Measurements from ENCODE around the gene GLO1. TPM values are rescaled to one million over a fixed set of nuclear protein-coding genes. Genes with fewer than 3 reads are reported as not detected.

The GLO1 gene
- total and polyA plus RNA-seq, 2 donors (not counting 3 experiments of a cell fraction or from before 2014, with no cell fraction given), result 70.3 to 120 TPM

- TF ChIP-seq EZH2 (IDR thresholded peaks at IDR 0.05; ENCODE audit: borderline replicate concordance, low read depth, low read length, severe bottlenecking) (no peak), MYC (IDR thresholded peaks at IDR 0.05; ENCODE audit: low read depth, low read length) (no peak), POLR2A (IDR thresholded peaks at IDR 0.05; ENCODE audit: low read depth, low read length) (no peak), FOS (IDR thresholded peaks at IDR 0.05; ENCODE audit: borderline replicate concordance, insufficient read depth, low read length) (no peak), GATA2 (IDR thresholded peaks at IDR 0.05; ENCODE audit: insufficient read depth, insufficient read length, low read depth, low read length) (no peak), JUN (IDR thresholded peaks at IDR 0.05; ENCODE audit: borderline replicate concordance, insufficient read depth, insufficient read length, low read depth) (no peak), CTCF (IDR thresholded peaks at IDR 0.05; ENCODE audit: extremely low read depth in 1 of 2, insufficient read depth in 1 of 2, low read depth in 1 of 2, low read length in 2 of 2) (no peak), POLR2AphosphoS5 (IDR thresholded peaks at IDR 0.05; ENCODE audit: insufficient read depth, low read depth, low read length) (no peak)
- TF ChIP-seq, protein P1, sequence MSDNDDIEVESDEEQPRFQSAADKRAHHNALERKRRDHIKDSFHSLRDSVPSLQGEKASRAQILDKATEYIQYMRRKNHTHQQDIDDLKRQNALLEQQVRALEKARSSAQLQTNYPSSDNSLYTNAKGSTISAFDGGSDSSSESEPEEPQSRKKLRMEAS (IDR thresholded peaks at IDR 0.05; ENCODE audit: insufficient read depth, insufficient read length), result no peak
- Histone ChIP-seq H3K27ac (ENCODE audit: insufficient read depth, low read depth, low read length) (no peak overlapping the region), H3K9me1 (replicated peaks; ENCODE audit: control insufficient read depth, extremely low read depth, insufficient read depth, low read length) (no peaks in the 10 kb centered on the region), H3K27me3 (ENCODE audit: control insufficient read depth in 2 of 2, insufficient read depth in 2 of 2, low read length in 2 of 2) (no peaks in the 10 kb centered on the region), H3K36me3 (ENCODE audit: control insufficient read depth in 2 of 2, extremely low read depth in 1 of 2, insufficient read depth in 2 of 2, low read length in 2 of 2) (no peaks in the 10 kb centered on the region), H2AFZ (ENCODE audit: low read depth, low read length) (peak overlapping the region; percentile 27), H3K4me2 (ENCODE audit: insufficient read depth, low read length) (no peak overlapping the region), H3K4me3 (replicated peaks in 1 of 3; ENCODE audit: insufficient read depth in 1 of 3, low read depth in 1 of 3, low read length in 3 of 3) (no peak overlapping the region), H3K9me3 (replicated peaks; ENCODE audit: control insufficient read depth, insufficient read depth, low read length) (no peaks in the 10 kb centered on the region), H3K79me2 (ENCODE audit: control insufficient read depth, insufficient read depth, low read length) (no peaks in the 10 kb centered on the region), H3K4me1 (ENCODE audit: control insufficient read depth, extremely low read depth, insufficient read depth, low read length) (peaks cover 9% of the 10 kb centered on the region), H4K20me1 (replicated peaks; ENCODE audit: control insufficient read depth, extremely low read depth, insufficient read depth, low read length) (no peaks in the 10 kb centered on the region), H3K9ac (replicated peaks; ENCODE audit: extremely low read depth, insufficient read depth, low read length) (no peak overlapping the region)
- FAIRE-seq (no peak), DNase-seq (ENCODE audit: low read depth, low spot score) (no peak)
- dilution Hi-C loops (cut with MboI; ENCODE audit: extremely low pct_ligation_motif_present, low sequenced_read_pairs) (no loop called here), intact Hi-C loops (cut with micrococcal nuclease) (no loop called here)
- ChIA-PET POLR2A (no interaction called here), CTCF (interaction anchor here (0.7 to 1.3 kb wide), 2 partner anchors 43 to 75 kb away, joined by 3 read pairs; no protein-coding TSS in a partner anchor)
- no TSS peak for BruUV-seq (replicated peaks)
Observed at GRCh38 chr6:38730140-38730862, 27.4 kb upstream of the GLO1 start.
